GM21717 (cell line): ENCODE measurements around the gene COBL.

Experiments used
- ATAC-seq: cut with Tn5 transposase; IDR thresholded peaks from one replicate; pipeline ENCODE4 v1.9.1; 2021; ENCODE audit warnings: mild to moderate bottlenecking, moderate library complexity; ENCODE audit not compliant: unreplicated experiment

COBL gene

GRCh38 chr7:51082096-51082840, 234.3 kb downstream of the COBL start:
- no peak for ATAC-seq

GRCh38 chr7:51081270-51081890, 235.2 kb downstream of the COBL start:
- no peak for ATAC-seq

DNA sequence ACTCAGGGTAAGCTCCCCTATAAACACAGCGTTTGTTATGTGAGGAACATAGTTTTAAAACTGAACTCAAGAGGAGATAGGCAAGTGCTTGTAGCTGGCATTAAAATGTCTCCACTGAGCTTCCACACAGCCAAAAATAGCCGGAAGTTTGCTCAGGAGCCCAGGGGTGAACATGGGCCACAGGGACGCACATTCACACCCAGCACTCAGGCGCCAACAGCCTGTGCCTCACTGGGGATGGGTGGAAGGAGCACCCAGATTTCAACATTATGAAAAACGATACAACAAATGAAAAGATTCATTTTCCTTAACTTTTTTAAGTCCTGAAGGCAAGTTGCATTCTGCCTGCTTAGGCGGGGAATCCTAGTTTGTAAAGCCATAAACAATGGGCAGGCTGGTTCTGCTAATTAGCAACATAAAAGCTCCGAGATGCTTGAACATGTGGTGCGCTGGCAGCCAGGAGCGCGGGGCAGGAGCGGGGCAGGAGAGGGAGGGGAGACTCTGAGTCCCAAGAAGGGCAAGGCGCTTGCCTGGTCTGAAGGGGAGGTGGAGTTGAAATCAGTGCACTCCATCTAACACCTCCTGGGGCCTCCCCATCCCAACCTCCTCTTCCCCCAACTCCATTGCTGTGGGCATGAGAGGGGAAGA, 235.9 kb downstream of the COBL start:
- ATAC-seq, result no peak

GRCh38 chr7:51080216-51080615, 236.4 kb downstream of the COBL start:
- no peak for ATAC-seq

DNA sequence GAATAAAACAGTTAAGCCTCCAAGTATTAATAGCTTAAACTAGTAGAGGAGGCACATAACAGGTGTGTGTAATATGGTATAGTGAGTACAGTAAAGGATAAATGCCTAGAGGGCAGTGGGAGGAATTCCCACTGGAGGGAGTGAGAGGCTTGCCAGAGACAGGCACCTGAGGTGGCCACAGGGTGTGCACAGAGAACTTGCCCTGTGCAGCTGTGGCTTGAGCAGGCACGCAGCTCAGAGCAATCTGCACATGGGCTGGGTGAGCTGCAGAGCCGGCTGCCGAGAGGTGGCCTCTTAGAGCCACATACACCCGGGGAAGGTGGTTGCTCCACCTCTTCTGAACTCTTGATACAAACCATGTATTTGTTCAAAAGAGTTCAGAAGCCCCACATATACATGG, 237.1 kb downstream of the COBL start:
- no peak for ATAC-seq

DNA sequence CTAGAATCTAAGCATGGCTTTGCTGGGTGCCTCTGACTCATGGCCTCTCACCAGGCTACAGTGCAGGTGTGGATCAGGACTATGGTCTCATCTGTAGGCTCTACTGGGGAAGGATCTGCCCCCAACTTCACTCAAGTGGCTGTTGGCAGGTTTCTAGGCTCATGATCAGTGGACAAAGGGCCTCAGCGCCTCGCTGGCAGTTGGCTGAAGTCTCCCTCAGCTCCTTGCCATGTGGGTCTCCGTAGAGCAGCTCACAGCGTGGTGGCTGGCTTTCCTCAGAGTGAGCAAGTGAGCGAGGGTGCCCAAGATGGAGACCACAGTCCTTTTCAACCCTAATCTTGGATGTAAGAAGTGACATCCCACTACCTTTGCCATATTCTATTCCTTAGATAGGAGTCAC, 238.0 kb downstream of the COBL start:
- ATAC-seq, result no peak

- ATAC-seq, result no peak
These were observed 238.6 kb downstream of the COBL start for GRCh38 chr7:51077987-51078370.

DNA sequence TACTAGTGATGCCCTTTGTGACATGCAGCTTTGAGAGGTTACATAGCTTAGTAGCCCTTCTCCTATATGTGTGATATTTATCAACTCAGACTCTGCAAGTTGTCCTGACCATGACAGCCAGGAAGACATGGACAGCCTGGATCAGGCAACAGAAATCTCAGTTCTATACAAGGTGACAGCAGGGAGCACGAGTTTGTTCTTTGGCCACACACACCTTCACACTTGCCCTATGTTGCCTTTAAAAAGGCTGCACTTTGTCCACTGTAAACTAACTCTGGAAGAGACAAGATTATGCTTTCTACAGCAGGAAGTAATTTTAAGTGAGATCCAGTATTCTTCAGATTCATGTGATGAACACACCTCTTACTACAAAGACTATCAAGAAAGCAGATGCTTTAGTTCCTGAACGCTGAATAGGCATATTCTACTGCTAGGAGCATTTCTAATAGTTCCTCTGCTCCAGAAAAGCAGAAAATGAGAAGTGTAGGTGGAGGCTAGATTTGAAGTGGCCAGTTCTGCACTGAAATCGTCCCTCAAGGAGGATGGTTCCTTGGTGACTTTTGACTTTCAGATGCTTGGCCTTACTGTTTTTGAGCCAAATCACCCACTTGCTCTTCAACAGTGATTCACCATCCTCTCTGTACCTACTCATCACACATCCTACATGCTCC, 239.2 kb downstream of the COBL start:
- no peak for ATAC-seq

DNA sequence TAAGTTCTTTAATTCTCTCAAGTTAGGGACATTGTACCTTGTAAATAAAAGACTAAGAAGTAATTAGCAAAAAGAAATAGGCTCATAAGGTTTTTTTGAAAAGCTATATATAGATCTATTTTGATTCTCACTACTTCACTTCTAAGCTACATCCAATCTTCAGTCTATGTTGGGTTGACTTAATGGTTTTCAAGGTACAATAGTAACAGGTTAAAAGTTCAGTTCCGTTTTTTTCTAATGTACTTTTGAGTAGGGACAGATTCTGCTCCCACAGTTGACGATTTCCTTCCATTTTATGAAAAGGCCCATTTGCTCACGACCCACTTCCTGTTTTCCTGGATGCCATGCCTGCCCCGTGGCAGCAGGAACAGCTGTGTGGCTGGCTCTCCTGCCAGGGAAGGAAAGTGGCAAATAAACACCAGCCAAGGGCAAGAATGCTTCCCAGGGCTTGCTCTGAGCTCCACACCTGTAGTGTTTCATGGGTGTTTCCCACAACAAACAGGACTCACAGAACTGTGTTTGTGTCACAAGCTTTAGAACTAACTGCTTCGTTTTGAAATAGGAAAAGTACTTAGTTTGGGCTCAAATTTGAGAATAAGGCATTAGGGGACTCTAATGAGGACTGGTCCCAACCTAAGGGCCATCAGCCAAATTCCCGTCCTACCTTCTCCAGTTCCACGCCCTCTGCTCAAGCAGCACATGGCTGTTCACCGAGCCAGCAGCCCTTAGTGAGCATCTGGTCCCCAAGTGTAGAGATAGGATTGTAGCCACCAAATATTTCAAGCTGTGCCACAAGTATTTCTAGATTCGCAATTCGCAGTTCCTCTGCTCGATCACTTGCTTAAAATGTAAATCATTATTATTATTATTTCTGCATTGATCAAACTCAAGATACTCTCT, 240.7 kb downstream of the COBL start:
- no peak for ATAC-seq

GRCh38 chr7:51073171-51073570, 243.4 kb downstream of the COBL start:
- no peak for ATAC-seq

DNA sequence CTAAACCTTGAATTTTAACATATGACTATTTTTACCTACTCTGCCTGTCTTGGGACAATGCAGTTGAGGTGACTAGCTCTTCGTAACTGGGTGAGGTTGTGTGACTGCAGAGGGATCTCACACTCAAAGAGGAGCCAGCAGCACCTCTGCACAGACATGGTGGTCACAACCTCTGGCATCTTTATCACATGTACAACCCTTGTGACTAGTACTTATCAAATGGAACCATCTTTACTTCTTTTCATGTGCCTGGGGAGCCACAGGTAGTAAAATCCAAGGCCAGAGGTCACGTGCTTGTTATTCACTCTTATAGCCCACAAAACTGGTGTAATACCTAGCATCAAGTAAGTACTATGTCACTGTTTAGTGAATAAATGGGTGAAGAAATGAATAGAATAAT, 244.3 kb downstream of the COBL start:
- ATAC-seq, result no peak

- no peak for ATAC-seq
These were observed 245.2 kb downstream of the COBL start for GRCh38 chr7:51071427-51071826.

- ATAC-seq, result no peak
These were observed 246.5 kb downstream of the COBL start for GRCh38 chr7:51070151-51070550.

GRCh38 chr7:51069411-51070083, 247.1 kb downstream of the COBL start:
- no peak for ATAC-seq

- no peak for ATAC-seq
These were observed 248.2 kb downstream of the COBL start for GRCh38 chr7:51068401-51068800.

GRCh38 chr7:51067757-51068156, 248.9 kb downstream of the COBL start:
- ATAC-seq, result no peak

DNA sequence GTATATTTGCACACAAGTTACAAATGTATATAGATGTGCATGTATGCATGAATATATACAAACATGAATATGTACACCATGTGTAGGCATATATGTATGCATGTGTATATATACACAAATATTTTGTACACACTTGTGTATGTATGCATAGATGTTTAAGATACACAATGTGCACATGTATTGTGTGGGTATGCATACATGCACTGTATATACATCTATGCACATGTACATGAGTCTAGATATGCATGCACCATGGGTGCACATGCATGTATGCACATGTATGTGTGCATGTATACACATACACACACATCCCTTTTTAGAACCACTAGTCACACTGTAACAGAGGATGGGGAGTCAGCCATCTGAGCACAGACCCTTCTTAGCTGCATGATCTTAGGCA, 249.4 kb downstream of the COBL start:
- ATAC-seq, result no peak

- no peak for ATAC-seq
These were observed 250.2 kb downstream of the COBL start for GRCh38 chr7:51066405-51066882.

DNA sequence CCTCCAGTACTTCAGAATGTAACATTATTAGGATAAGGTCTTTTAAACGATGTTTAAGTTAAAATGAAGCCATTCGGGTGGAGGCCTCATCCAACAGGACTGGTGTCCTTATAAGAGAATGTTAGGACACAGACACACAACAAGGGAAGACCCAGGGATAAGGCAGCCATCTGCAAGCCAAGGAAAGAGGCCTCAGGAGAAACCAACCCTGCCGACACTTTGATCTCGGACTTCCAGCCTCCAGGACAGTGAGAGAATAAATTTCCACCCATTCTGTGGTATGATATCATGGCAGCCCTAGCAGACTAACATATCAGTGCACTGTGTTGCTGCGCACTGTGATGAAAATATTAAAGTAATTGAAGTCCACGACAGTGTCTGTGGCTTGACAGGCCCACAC, 250.8 kb downstream of the COBL start:
- no peak for ATAC-seq

DNA sequence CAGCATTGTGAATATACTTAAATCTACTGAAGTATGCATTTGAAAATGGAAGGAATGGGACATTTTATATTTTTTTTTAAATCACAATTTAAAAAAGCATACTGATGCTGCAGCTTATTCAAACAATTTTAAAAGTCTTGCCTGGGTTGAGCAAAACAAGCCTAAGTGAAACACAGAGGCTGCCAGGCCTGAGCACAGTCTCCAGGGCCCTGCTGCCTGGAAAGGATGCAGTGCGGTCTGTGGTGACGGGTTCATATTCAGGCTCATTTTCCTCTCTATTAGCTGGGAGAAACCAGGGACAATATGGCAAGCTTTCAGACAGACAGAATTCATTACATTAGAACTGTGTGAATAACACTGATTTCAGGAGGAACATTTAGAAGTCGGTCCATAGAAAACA, 251.9 kb downstream of the COBL start:
- no peak for ATAC-seq
